Measurements from ENCODE around the gene PDE10A. TPM values are rescaled to one million over a fixed set of nuclear protein-coding genes. Genes with fewer than 3 reads are reported as not detected.

The PDE10A gene
- total RNA-seq, 1 donor from 2014 or later = 0.79 TPM

DNA sequence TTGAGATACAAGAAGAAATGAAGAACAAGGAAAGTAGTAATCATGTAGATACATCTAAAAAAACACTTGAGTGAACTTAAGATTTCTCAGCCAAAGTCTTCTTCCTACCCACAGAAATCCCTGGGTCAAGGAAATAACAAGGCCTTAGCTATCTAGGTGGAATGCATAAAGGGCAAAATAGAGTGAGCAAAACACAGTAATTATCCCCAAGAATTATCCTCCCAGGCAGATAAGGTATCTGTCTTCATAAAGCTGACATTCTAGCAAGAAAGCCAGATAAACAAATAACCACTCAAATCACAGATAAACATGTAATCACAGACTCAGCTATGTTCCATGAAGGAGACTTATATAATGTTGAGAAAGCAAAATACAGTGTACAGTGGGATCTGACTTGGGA is 216.7 kb downstream of the PDE10A start:
- Histone ChIP-seq H3K4me3 (ENCODE audit: low read depth, low read length) (no peak overlapping the region), H3K27me3 (ENCODE audit: control insufficient read depth, insufficient read depth, low read length) (no peaks in the 10 kb centered on the region), H3K36me3 (ENCODE audit: control insufficient read depth, insufficient read depth, low read length) (no peaks in the 10 kb centered on the region)
- FAIRE-seq (no peak), DNase-seq (ENCODE audit: low read depth) (no peak)
- TF ChIP-seq, protein P1, sequence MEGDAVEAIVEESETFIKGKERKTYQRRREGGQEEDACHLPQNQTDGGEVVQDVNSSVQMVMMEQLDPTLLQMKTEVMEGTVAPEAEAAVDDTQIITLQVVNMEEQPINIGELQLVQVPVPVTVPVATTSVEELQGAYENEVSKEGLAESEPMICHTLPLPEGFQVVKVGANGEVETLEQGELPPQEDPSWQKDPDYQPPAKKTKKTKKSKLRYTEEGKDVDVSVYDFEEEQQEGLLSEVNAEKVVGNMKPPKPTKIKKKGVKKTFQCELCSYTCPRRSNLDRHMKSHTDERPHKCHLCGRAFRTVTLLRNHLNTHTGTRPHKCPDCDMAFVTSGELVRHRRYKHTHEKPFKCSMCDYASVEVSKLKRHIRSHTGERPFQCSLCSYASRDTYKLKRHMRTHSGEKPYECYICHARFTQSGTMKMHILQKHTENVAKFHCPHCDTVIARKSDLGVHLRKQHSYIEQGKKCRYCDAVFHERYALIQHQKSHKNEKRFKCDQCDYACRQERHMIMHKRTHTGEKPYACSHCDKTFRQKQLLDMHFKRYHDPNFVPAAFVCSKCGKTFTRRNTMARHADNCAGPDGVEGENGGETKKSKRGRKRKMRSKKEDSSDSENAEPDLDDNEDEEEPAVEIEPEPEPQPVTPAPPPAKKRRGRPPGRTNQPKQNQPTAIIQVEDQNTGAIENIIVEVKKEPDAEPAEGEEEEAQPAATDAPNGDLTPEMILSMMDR (IDR thresholded peaks at IDR 0.05; ENCODE audit: insufficient read depth, low read length, severe bottlenecking) = no peak

DNA sequence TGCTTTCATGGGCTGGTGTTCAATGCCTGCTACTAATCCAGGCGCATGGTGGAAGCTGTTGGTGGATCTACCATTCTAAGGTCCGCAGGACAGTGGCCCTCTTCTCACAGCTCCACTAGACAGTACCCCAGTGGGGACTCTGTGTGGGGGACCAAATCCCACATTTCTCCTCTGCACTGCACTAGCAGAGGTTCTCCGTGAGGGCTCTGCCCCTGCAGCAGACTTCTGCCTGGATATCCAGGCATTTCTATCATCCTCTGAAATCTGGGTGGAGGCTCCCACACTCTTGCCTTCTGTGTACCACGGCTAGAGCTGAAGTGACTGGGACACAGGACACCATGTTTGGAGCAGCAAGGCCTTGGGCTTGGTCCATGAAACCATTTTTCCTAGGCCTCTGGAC is 219.6 kb downstream of the PDE10A start:
- FAIRE-seq (no peak), DNase-seq (ENCODE audit: low read depth) (no peak)
- no peak overlapping the region for H3K4me3 ChIP-seq (ENCODE audit: low read depth, low read length)
- no peaks in the 10 kb centered on the region for H3K27me3 ChIP-seq (ENCODE audit: control insufficient read depth, insufficient read depth, low read length)
- TF ChIP-seq, protein P1 (IDR thresholded peaks at IDR 0.05; ENCODE audit: insufficient read depth, low read length, severe bottlenecking) = no peak
- H3K36me3 ChIP-seq (ENCODE audit: control insufficient read depth, insufficient read depth, low read length) = no peaks in the 10 kb centered on the region

DNA sequence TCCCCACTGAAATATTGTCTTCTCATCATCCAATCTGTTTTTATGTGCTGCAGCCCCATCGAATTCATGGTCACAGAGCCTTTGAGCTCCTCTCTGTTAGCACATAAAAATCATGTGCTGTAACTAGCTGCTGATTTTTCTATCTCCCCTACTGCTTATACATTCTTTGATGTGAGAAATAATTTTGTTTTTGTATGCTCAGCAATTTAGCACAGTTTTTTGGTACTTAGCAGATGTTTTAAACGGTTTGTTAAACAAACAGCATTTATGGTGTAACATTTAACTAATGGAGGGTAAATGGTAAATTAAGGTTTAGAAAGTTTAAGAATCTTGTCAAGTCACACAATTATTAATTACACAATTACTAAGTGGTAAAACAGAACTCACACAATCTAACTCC is 221.9 kb downstream of the PDE10A start:
- DNase-seq (ENCODE audit: low read depth) (no peak), FAIRE-seq (no peak)
- TF ChIP-seq, protein P1 (IDR thresholded peaks at IDR 0.05; ENCODE audit: insufficient read depth, low read length, severe bottlenecking) = no peak

DNA sequence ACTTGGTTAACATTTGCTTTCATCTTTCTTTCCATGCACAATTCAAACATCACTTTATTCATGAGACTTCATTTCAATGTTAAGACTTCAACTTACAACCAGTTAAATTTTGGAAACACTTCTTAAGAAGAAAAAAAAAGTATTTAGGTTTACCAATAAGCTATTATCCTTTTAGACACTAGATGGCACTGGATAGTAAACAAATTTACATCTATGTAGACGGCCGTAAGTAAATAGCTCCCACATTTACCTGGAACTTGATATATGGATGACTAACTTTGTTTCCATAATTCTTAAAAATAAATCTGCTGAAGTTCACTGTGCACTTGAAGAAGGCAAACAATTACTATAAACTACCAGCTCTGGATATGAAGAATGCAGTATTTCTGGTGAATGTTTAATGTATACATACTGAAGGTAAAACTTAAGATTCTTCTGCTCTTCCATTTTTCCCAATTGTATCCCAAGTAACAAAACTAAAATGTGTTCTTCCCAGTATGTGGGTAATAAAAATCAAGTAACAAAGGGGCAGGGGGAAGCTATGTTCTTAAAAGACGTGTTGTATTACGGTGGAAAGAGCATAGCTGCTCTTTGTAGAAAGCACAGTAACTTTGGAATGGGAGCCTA is 223.0 kb downstream of the PDE10A start:
- TF ChIP-seq, protein P1 (IDR thresholded peaks at IDR 0.05; ENCODE audit: insufficient read depth, low read length, severe bottlenecking) = peak; percentile 27
- FAIRE-seq (no peak), DNase-seq (ENCODE audit: low read depth) (peak; percentile 84)
- Histone ChIP-seq H3K4me3 (ENCODE audit: low read depth, low read length) (no peak overlapping the region), H3K27me3 (ENCODE audit: control insufficient read depth, insufficient read depth, low read length) (no peaks in the 10 kb centered on the region), H3K36me3 (ENCODE audit: control insufficient read depth, insufficient read depth, low read length) (no peaks in the 10 kb centered on the region)

More for the DNA sequence above, 221.9 kb downstream of the PDE10A start:
- no peak overlapping the region for H3K4me3 ChIP-seq (ENCODE audit: low read depth, low read length)
- H3K27me3 ChIP-seq (ENCODE audit: control insufficient read depth, insufficient read depth, low read length) = no peaks in the 10 kb centered on the region
- no peaks in the 10 kb centered on the region for H3K36me3 ChIP-seq (ENCODE audit: control insufficient read depth, insufficient read depth, low read length)

DNA sequence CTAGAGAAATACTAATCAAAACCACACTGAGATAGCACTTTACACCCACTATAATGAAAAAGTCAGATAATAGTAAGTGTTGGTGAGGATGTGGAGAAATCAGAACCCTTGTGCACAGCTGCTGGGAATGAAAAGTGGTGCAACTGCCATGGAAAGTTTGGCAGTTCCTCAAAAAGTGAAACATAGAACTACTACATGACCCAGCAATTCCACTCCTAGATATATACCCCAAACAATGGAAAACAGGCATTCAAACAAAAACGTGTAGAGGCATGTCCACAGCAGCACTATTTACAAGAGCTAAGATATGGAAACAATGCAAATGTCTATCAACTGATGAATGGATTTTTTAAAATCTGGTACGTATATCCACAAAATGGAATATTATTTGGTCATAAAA is 236.1 kb downstream of the PDE10A start:
- DNase-seq (ENCODE audit: low read depth) = peak; percentile 56
- Histone ChIP-seq H3K27me3 (ENCODE audit: control insufficient read depth, insufficient read depth, low read length) (no peaks in the 10 kb centered on the region), H3K36me3 (ENCODE audit: control insufficient read depth, insufficient read depth, low read length) (no peaks in the 10 kb centered on the region), H3K4me3 (ENCODE audit: low read depth, low read length) (no peak overlapping the region)
- TF ChIP-seq, protein P1 (IDR thresholded peaks at IDR 0.05; ENCODE audit: insufficient read depth, low read length, severe bottlenecking) = no peak
- no peak for FAIRE-seq

DNA sequence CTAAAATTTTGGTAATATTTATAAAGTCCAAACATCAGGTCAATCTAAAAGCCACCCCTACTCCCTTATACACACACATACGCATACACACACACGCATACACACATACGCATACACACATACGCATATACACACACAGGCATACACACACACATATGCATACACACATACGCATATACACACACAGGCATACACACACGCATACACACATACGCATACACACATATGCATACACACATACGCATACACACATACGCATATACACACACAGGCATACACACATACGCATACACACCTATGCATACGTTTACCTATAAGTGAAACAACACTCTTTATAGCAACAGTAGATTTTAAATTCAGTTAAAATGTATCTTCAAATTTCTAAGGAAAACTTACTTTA is 240.8 kb downstream of the PDE10A start:
- H3K27me3 ChIP-seq (ENCODE audit: control insufficient read depth, insufficient read depth, low read length) = no peaks in the 10 kb centered on the region
- no peaks in the 10 kb centered on the region for H3K36me3 ChIP-seq (ENCODE audit: control insufficient read depth, insufficient read depth, low read length)
- no peak for FAIRE-seq
- H3K4me3 ChIP-seq (ENCODE audit: low read depth, low read length) = no peak overlapping the region
- TF ChIP-seq, protein P1 (IDR thresholded peaks at IDR 0.05; ENCODE audit: insufficient read depth, low read length, severe bottlenecking) = no peak
- no peak for DNase-seq (ENCODE audit: low read depth)
